ENCODE measurements around the gene PTPRD.
"Not testable (repeated sequence)": the region's sequence is repeated elsewhere in the genome, so short reads cannot be mapped to it uniquely, and the experiment has no call there.

Gene PTPRD

DNA sequence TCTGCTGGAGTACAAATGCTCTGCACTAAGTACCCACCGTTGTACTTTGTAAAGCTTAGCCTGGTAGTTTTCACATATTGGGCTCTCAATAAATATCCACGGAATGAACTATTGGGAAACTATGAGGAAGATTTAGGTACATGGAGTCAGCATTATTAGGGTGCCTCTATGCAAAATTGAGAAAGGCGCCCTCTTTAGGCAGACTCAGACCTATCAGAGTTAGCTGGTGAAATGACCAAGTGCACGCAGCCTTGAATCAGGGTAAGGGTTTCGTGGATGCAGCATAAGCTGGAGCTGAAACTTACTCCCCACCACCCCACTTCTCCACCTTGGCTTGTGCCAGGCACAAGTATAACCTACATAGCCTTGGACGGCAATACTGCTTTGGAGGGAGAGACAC, 1634.5 kb downstream of the PTPRD start:
- in situ Hi-C loops (cut with MboI; ENCODE audit: low pct_unique_long_range_greater_than_20kb, low sequenced_read_pairs, unreplicated experiment): no loop called here
- DNase-seq (ENCODE audit: low spot score): no peak
- TF ChIP-seq, protein P1, sequence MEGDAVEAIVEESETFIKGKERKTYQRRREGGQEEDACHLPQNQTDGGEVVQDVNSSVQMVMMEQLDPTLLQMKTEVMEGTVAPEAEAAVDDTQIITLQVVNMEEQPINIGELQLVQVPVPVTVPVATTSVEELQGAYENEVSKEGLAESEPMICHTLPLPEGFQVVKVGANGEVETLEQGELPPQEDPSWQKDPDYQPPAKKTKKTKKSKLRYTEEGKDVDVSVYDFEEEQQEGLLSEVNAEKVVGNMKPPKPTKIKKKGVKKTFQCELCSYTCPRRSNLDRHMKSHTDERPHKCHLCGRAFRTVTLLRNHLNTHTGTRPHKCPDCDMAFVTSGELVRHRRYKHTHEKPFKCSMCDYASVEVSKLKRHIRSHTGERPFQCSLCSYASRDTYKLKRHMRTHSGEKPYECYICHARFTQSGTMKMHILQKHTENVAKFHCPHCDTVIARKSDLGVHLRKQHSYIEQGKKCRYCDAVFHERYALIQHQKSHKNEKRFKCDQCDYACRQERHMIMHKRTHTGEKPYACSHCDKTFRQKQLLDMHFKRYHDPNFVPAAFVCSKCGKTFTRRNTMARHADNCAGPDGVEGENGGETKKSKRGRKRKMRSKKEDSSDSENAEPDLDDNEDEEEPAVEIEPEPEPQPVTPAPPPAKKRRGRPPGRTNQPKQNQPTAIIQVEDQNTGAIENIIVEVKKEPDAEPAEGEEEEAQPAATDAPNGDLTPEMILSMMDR (IDR thresholded peaks at IDR 0.05; ENCODE audit: extremely low read depth, insufficient read depth, missing control alignments): no peak

DNA sequence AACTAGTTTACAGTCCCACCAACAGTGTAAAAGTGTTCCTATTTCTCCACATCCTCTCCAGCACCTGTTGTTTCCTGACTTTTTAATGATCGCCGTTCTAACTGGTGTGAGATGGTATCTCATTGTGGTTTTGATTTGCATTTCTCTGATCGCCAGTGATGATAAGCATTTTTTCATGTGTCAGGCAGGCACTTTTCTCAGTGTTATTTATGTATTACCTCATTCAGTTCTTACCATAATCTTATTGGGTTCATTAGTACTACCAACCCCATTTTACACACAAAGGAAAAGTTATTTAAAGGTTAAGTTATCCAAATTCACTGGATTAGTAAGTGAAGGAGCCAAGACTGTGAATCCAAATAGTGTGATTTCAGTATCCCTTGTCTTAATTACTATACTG, 1644.5 kb downstream of the PTPRD start:
- DNase-seq (ENCODE audit: low spot score); in situ Hi-C loops (cut with MboI; ENCODE audit: low pct_unique_long_range_greater_than_20kb, low sequenced_read_pairs, unreplicated experiment): not testable (repeated sequence)

DNA sequence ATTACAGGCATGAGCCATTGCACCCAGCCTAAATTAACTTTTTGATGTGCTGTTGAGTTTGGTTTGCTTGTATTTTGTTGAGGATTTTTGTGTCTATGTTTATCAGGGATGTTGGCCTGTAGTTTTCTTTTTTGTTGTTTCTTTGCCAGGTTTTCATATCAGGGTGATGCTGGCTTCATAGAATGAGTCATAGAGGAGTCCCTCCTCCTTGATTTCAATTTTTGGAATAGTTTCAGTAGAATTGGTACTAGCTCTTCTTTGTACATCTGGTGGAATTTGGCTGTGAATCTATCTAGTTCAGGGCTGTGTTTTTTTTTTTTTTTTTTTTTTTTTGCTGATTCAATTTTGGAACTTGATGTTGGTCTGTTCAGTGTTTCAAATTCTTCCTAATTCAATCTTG, 1648.9 kb downstream of the PTPRD start:
- in situ Hi-C loops (cut with MboI; ENCODE audit: low pct_unique_long_range_greater_than_20kb, low sequenced_read_pairs, unreplicated experiment): no loop called here
- TF ChIP-seq, protein P1 (IDR thresholded peaks at IDR 0.05; ENCODE audit: extremely low read depth, insufficient read depth, missing control alignments): no peak
- no peak for DNase-seq (ENCODE audit: low spot score)

DNA sequence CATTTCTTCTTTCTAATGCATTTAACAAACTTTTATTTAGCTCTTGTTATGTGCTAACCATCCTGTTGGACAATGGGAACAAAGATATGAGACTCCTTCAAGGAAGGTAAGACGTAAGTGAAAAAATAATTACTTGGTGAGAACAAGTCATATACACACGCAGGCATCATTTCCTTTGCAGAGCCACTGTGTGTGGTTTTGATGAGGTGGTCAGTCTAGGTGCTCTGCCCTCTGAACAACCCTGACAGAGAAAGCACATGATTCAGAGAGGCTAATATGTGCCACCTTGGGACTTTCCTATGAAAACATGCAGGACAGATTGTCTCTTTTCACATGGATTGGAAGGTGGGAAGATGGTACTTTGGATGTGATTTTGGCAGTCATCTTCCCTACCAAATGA, 1650.7 kb downstream of the PTPRD start:
- TF ChIP-seq, protein P1 (IDR thresholded peaks at IDR 0.05; ENCODE audit: extremely low read depth, insufficient read depth, missing control alignments): no peak
- no peak for DNase-seq (ENCODE audit: low spot score)
- in situ Hi-C loops (cut with MboI; ENCODE audit: low pct_unique_long_range_greater_than_20kb, low sequenced_read_pairs, unreplicated experiment): no loop called here

DNA sequence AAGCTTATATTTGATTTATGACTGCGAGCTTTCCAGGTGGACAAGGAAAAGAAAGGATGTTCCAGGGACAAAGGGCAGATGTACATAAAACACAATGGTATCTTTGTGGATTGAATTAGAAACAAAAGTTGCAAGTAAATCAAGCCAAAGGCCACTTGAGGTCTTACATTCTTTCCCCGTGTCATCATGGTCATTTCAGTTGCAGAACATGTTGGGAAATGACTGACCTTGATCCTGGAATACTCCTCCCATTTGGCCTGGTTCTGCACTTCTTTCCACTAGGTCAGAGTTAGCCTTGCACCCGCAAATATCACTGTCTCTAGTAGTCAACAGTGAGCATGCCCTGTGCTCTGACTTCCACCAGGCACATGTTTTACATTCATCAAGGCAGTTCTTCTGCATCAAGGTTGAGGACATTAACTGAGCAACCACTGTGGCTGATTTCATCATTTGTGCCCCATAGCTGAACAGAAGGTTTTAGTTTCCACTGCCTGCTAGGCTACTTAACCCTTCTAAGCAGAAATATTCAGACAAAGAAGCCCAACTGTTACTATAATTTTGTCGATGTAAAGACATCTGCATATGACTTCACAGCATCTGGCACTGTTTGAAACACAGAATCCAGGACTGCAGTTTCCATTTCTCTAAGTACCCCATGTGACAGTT, 1651.5 kb downstream of the PTPRD start:
- in situ Hi-C loops (cut with MboI; ENCODE audit: low pct_unique_long_range_greater_than_20kb, low sequenced_read_pairs, unreplicated experiment): no loop called here
- no peak for DNase-seq (ENCODE audit: low spot score)

DNA sequence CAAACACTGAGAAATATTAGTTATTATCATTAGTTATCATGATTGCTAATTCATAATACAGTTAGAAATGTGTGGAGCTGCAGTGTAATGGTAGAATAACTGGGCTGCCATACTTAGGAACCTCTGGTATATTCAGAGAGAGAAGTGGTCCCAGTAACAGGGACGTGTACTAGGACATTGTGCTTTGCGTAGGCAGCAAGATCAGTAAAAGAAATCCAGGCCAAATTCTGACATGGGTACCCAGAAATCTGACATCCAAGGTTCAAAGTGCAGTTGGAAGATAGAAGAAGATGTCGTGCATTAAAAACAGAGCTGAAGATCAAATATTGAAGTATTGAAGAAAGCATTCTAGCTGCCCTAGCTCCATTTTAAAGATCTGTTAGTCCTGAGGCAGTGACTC, 1652.5 kb downstream of the PTPRD start:
- no peak for DNase-seq (ENCODE audit: low spot score)
- in situ Hi-C loops (cut with MboI; ENCODE audit: low pct_unique_long_range_greater_than_20kb, low sequenced_read_pairs, unreplicated experiment): no loop called here
- TF ChIP-seq, protein P1 (IDR thresholded peaks at IDR 0.05; ENCODE audit: extremely low read depth, insufficient read depth, missing control alignments): no peak

More for the DNA sequence above, 1651.5 kb downstream of the PTPRD start:
- TF ChIP-seq, protein P1 (IDR thresholded peaks at IDR 0.05; ENCODE audit: extremely low read depth, insufficient read depth, missing control alignments): no peak

DNA sequence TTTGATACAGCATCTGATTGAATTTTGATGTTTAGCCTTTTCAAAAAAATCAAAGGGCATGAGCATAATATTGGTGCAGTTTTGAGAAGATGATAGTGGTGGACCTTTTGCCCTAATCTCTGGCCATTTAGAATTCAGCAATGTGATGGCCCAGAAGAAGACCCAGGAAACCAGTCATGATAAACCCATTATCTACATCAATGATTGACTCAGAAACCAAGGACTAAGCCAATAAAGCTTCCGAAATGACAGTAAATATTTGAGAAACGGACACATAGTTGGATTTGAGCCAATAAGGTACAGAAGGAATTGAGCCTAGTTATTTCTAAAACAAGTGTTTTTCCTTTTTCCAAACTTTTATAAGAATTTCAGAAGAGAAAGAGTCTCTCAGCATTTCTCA, 1654.4 kb downstream of the PTPRD start:
- in situ Hi-C loops (cut with MboI; ENCODE audit: low pct_unique_long_range_greater_than_20kb, low sequenced_read_pairs, unreplicated experiment): no loop called here
- no peak for DNase-seq (ENCODE audit: low spot score)
- TF ChIP-seq, protein P1 (IDR thresholded peaks at IDR 0.05; ENCODE audit: extremely low read depth, insufficient read depth, missing control alignments): no peak

All from GM13977 (cell line).